ENCODE measurements around the gene RBM47. TPM values are rescaled to one million over a fixed set of nuclear protein-coding genes. Genes with fewer than 3 reads are reported as not detected.

RBM47 gene
- total and polyA plus RNA-seq, 2 experiments from 2014 or later: 35.6 to 139 TPM

- no peak for DNase-seq (ENCODE audit: low spot score)
- no peaks in the 10 kb centered on the region; the same call in 2 of the 3 replicates for H3K9me3 Mint-ChIP-seq
- H3K36me3 Mint-ChIP-seq (ENCODE audit: low read depth): peaks cover 17% of the 10 kb centered on the region
- H3K27me3 Mint-ChIP-seq (ENCODE audit: insufficient read depth, low read depth, poor library complexity): peaks cover 8% of the 10 kb centered on the region
- H3K27ac Mint-ChIP-seq: no peak overlapping the region
- Histone ChIP-seq H4K20me1 (replicated peaks; ENCODE audit: insufficient read depth) (peaks cover 7% of the 10 kb centered on the region), H3K27ac (ENCODE audit: low read depth) (no peak overlapping the region), H3K4me2 (no peak overlapping the region), H3K4me1 (ENCODE audit: insufficient read depth) (peaks cover 11% of the 10 kb centered on the region; the same call in 1 of the 2 replicates), H3K36me3 (ENCODE audit: insufficient read depth) (no peaks in the 10 kb centered on the region), H3K9me2 (ENCODE audit: insufficient read depth) (no peaks in the 10 kb centered on the region), H3K79me2 (replicated peaks; ENCODE audit: insufficient read depth) (peaks cover 66% of the 10 kb centered on the region), H3K27me3 (ENCODE audit: insufficient read depth) (no peaks in the 10 kb centered on the region), H2AFZ (no peak overlapping the region), H3K4me3 (no peak overlapping the region), H3F3A (replicated peaks; ENCODE audit: low read depth) (no peaks in the 10 kb centered on the region)
- no peak overlapping the region for H3K4me3 Mint-ChIP-seq
- peaks cover 38% of the 10 kb centered on the region for H3K4me1 Mint-ChIP-seq
- no peak for TF ChIP-seq POLR2AphosphoS5 (IDR thresholded peaks at IDR 0.05; ENCODE audit: low read depth)
- no peak for TF ChIP-seq STAT1 (IDR thresholded peaks at IDR 0.05; ENCODE audit: unreplicated experiment)
- no peak for TF ChIP-seq NANOG (IDR thresholded peaks at IDR 0.05; ENCODE audit: borderline replicate concordance)
- no peak for TF ChIP-seq ZNF114 (CRISPR knock-in tag; IDR thresholded peaks at IDR 0.05)
- TF ChIP-seq JUNB (IDR thresholded peaks at IDR 0.05; ENCODE audit: unreplicated experiment): no peak
- TF ChIP-seq, protein P1, sequence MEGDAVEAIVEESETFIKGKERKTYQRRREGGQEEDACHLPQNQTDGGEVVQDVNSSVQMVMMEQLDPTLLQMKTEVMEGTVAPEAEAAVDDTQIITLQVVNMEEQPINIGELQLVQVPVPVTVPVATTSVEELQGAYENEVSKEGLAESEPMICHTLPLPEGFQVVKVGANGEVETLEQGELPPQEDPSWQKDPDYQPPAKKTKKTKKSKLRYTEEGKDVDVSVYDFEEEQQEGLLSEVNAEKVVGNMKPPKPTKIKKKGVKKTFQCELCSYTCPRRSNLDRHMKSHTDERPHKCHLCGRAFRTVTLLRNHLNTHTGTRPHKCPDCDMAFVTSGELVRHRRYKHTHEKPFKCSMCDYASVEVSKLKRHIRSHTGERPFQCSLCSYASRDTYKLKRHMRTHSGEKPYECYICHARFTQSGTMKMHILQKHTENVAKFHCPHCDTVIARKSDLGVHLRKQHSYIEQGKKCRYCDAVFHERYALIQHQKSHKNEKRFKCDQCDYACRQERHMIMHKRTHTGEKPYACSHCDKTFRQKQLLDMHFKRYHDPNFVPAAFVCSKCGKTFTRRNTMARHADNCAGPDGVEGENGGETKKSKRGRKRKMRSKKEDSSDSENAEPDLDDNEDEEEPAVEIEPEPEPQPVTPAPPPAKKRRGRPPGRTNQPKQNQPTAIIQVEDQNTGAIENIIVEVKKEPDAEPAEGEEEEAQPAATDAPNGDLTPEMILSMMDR (conservative IDR thresholded peaks at IDR 0.05; ENCODE audit: low read depth in 2 of 2): no peak
- TF ChIP-seq EZH2 (IDR thresholded peaks at IDR 0.05; ENCODE audit: low read depth, unreplicated experiment): no peak
- TF ChIP-seq ETS1 (IDR thresholded peaks at IDR 0.05): no peak
- TF ChIP-seq, protein P2, sequence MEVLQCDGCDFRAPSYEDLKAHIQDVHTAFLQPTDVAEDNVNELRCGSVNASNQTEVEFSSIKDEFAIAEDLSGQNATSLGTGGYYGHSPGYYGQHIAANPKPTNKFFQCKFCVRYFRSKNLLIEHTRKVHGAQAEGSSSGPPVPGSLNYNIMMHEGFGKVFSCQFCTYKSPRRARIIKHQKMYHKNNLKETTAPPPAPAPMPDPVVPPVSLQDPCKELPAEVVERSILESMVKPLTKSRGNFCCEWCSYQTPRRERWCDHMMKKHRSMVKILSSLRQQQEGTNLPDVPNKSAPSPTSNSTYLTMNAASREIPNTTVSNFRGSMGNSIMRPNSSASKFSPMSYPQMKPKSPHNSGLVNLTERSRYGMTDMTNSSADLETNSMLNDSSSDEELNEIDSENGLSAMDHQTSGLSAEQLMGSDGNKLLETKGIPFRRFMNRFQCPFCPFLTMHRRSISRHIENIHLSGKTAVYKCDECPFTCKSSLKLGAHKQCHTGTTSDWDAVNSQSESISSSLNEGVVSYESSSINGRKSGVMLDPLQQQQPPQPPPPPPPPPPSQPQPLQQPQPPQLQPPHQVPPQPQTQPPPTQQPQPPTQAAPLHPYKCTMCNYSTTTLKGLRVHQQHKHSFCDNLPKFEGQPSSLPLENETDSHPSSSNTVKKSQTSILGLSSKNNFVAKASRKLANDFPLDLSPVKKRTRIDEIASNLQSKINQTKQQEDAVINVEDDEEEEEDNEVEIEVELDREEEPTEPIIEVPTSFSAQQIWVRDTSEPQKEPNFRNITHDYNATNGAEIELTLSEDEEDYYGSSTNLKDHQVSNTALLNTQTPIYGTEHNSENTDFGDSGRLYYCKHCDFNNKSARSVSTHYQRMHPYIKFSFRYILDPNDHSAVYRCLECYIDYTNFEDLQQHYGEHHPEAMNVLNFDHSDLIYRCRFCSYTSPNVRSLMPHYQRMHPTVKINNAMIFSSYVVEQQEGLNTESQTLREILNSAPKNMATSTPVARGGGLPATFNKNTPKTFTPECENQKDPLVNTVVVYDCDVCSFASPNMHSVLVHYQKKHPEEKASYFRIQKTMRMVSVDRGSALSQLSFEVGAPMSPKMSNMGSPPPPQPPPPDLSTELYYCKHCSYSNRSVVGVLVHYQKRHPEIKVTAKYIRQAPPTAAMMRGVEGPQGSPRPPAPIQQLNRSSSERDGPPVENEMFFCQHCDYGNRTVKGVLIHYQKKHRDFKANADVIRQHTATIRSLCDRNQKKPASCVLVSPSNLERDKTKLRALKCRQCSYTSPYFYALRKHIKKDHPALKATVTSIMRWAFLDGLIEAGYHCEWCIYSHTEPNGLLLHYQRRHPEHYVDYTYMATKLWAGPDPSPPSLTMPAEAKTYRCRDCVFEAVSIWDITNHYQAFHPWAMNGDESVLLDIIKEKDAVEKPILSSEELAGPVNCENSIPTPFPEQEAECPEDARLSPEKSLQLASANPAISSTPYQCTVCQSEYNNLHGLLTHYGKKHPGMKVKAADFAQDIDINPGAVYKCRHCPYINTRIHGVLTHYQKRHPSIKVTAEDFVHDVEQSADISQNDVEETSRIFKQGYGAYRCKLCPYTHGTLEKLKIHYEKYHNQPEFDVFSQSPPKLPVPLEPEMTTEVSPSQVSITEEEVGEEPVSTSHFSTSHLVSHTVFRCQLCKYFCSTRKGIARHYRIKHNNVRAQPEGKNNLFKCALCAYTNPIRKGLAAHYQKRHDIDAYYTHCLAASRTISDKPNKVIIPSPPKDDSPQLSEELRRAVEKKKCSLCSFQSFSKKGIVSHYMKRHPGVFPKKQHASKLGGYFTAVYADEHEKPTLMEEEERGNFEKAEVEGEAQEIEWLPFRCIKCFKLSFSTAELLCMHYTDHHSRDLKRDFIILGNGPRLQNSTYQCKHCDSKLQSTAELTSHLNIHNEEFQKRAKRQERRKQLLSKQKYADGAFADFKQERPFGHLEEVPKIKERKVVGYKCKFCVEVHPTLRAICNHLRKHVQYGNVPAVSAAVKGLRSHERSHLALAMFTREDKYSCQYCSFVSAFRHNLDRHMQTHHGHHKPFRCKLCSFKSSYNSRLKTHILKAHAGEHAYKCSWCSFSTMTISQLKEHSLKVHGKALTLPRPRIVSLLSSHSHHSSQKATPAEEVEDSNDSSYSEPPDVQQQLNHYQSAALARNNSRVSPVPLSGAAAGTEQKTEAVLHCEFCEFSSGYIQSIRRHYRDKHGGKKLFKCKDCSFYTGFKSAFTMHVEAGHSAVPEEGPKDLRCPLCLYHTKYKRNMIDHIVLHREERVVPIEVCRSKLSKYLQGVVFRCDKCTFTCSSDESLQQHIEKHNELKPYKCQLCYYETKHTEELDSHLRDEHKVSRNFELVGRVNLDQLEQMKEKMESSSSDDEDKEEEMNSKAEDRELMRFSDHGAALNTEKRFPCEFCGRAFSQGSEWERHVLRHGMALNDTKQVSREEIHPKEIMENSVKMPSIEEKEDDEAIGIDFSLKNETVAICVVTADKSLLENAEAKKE (CRISPR knock-in tag; IDR thresholded peaks at IDR 0.05): no peak
- TF ChIP-seq EZH2phosphoT487 (IDR thresholded peaks at IDR 0.05; ENCODE audit: unreplicated experiment): no peak
- no peak for TF ChIP-seq ZNF331 (CRISPR knock-in tag; IDR thresholded peaks at IDR 0.05; ENCODE audit: low read depth)
- TF ChIP-seq REST (IDR thresholded peaks at IDR 0.05; ENCODE audit: unreplicated experiment): no peak
- no peak for TF ChIP-seq CREB1 (CRISPR knock-in tag; IDR thresholded peaks at IDR 0.05; ENCODE audit: low read depth)
- no peak for ATAC-seq
Measured at GRCh38 chr4:40490481-40490880, 139.2 kb downstream of the RBM47 start.

Measured in GM23338 (cell line).